ENCODE results near the gene LIFR. TPM values are rescaled to one million over a fixed set of nuclear protein-coding genes. Genes with fewer than 3 reads are reported as not detected.

LIFR gene
- total RNA-seq, 1 donor from 2014 or later = 2.2 TPM

- H3K9me3 Mint-ChIP-seq = no peaks in the 10 kb centered on the region
- TF ChIP-seq EZH2phosphoT487 (IDR thresholded peaks at IDR 0.05) = no peak
- TF ChIP-seq EZH2 (IDR thresholded peaks at IDR 0.05) = no peak
- no peak for TF ChIP-seq CTCF (IDR thresholded peaks at IDR 0.05)
- Histone ChIP-seq H3K4me3 (no peak overlapping the region), H3K27ac (no peak overlapping the region), H3K36me3 (no peaks in the 10 kb centered on the region), H3F3A (ENCODE audit: low read depth) (no peaks in the 10 kb centered on the region), H3K79me2 (ENCODE audit: low read depth) (no peaks in the 10 kb centered on the region), H4K20me1 (ENCODE audit: low read depth) (no peaks in the 10 kb centered on the region), H3K9me3 (ENCODE audit: low read depth) (no peaks in the 10 kb centered on the region), H3K9ac (no peak overlapping the region), H2AFZ (replicated peaks) (no peak overlapping the region), H3K4me2 (no peak overlapping the region), H3K4me1 (no peaks in the 10 kb centered on the region), H3K27me3 (no peaks in the 10 kb centered on the region)
- peaks cover 15% of the 10 kb centered on the region for H3K4me1 Mint-ChIP-seq
- no peak overlapping the region for H3K4me3 Mint-ChIP-seq
- H3K36me3 Mint-ChIP-seq = no peaks in the 10 kb centered on the region
- DNase-seq (ENCODE audit: low spot score) = no peak
- no peak overlapping the region for H3K27ac Mint-ChIP-seq
- peaks cover 5% of the 10 kb centered on the region for H3K27me3 Mint-ChIP-seq (ENCODE audit: insufficient read depth, low read depth)
These were observed 19.0 kb upstream of the LIFR start for GRCh38 chr5:38575476-38575875.

- Mint-ChIP-seq H3K4me3 (no peak overlapping the region), H3K4me1 (peaks cover 15% of the 10 kb centered on the region), H3K27me3 (ENCODE audit: insufficient read depth, low read depth) (peaks cover 5% of the 10 kb centered on the region), H3K36me3 (no peaks in the 10 kb centered on the region), H3K27ac (no peak overlapping the region), H3K9me3 (no peaks in the 10 kb centered on the region)
- DNase-seq (ENCODE audit: low spot score) = no peak
- no peak overlapping the region for H2AFZ ChIP-seq (replicated peaks)
- TF ChIP-seq EZH2phosphoT487 (IDR thresholded peaks at IDR 0.05) (no peak), EZH2 (IDR thresholded peaks at IDR 0.05) (no peak), CTCF (IDR thresholded peaks at IDR 0.05) (no peak)
- H3K36me3 ChIP-seq = no peaks in the 10 kb centered on the region
- no peaks in the 10 kb centered on the region for H3K4me1 ChIP-seq
- H3K4me3 ChIP-seq = no peak overlapping the region
- no peaks in the 10 kb centered on the region for H3F3A ChIP-seq (ENCODE audit: low read depth)
- H4K20me1 ChIP-seq (ENCODE audit: low read depth) = no peaks in the 10 kb centered on the region
- H3K27me3 ChIP-seq = no peaks in the 10 kb centered on the region
- H3K9me3 ChIP-seq (ENCODE audit: low read depth) = no peaks in the 10 kb centered on the region
- no peak overlapping the region for H3K4me2 ChIP-seq
- H3K9ac ChIP-seq = no peak overlapping the region
- no peak overlapping the region for H3K27ac ChIP-seq
- no peaks in the 10 kb centered on the region for H3K79me2 ChIP-seq (ENCODE audit: low read depth)
These were observed 17.6 kb upstream of the LIFR start for GRCh38 chr5:38574009-38574408.

- Histone ChIP-seq H3K9ac (no peak overlapping the region), H3K4me3 (no peak overlapping the region), H4K20me1 (ENCODE audit: low read depth) (no peaks in the 10 kb centered on the region), H3K4me1 (no peaks in the 10 kb centered on the region), H3F3A (ENCODE audit: low read depth) (no peaks in the 10 kb centered on the region), H3K27me3 (no peaks in the 10 kb centered on the region), H2AFZ (replicated peaks) (no peak overlapping the region), H3K27ac (no peak overlapping the region), H3K4me2 (no peak overlapping the region), H3K36me3 (no peaks in the 10 kb centered on the region), H3K79me2 (ENCODE audit: low read depth) (no peaks in the 10 kb centered on the region), H3K9me3 (ENCODE audit: low read depth) (no peaks in the 10 kb centered on the region)
- DNase-seq (ENCODE audit: low spot score) = no peak
- Mint-ChIP-seq H3K27ac (no peak overlapping the region), H3K27me3 (ENCODE audit: insufficient read depth, low read depth) (peaks cover 5% of the 10 kb centered on the region), H3K9me3 (no peaks in the 10 kb centered on the region), H3K4me1 (peaks cover 15% of the 10 kb centered on the region), H3K4me3 (no peak overlapping the region), H3K36me3 (no peaks in the 10 kb centered on the region)
- no peak for TF ChIP-seq EZH2phosphoT487 (IDR thresholded peaks at IDR 0.05)
- no peak for TF ChIP-seq CTCF (IDR thresholded peaks at IDR 0.05)
- no peak for TF ChIP-seq EZH2 (IDR thresholded peaks at IDR 0.05)
These were observed 17.1 kb upstream of the LIFR start for GRCh38 chr5:38573521-38573920.
